Motor neuron (in vitro differentiated cells): ENCODE measurements around the gene TEX101. TPM values are rescaled to one million over a fixed set of nuclear protein-coding genes. Genes with fewer than 3 reads are reported as not detected.
A peak's percentile ranks its signal among the peaks of the same experiment; 100 is the strongest.
"Not testable (repeated sequence)": the region's sequence is repeated elsewhere in the genome, so short reads cannot be mapped to it uniquely, and the experiment has no call there.

Experiments used
- ATAC-seq, 8 experiments: fragments of 200-7000 bp; cut with Tn5 transposase; replicated peaks in 6 of 8; 2 replicates each; pipeline ENCODE4 v1.8.0; 2021; ENCODE audit warnings: mild to moderate bottlenecking in 8 of 8, moderate library complexity in 8 of 8
- H3K27ac ChIP-seq, 2 donors: fragments of 250-450 bp; sonication (Bioruptor Pico); 2 replicates each; pipeline ENCODE4 v1.9.0; 2021; ENCODE audit warnings: antibody characterized with exemption in 2 of 2, mild to moderate bottlenecking in 2 of 2, moderate library complexity in 1 of 2
- H3K4me1 ChIP-seq, 2 donors: fragments of 250-450 bp; sonication (Bioruptor Pico); replicated peaks in 1 of 2; 2 replicates each; pipeline ENCODE4 v1.6.1; 2021; ENCODE audit warnings: antibody characterized with exemption in 2 of 2, mild to moderate bottlenecking in 2 of 2, moderate library complexity in 1 of 2
- H3K4me3 ChIP-seq, 5 donors: fragments of 250-450 bp; sonication (Bioruptor Pico); 2 replicates each; pipeline ENCODE4 v1.9.0; 2021; ENCODE audit warnings: antibody characterized with exemption in 5 of 5, mild to moderate bottlenecking in 5 of 5, moderate library complexity in 4 of 5
- WGBS, 10 experiments: fragments of 450-650 bp; shearing (Covaris generic); methylation state at CpG; one replicate each; pipeline ENCODE4 v1.0.0; 2022; 5-methylcytosine and 5-hydroxymethylcytosine counted together
- in situ Hi-C, 9 experiments: fragments of 400-800 bp; cut with MboI; loops; one replicate each; pipeline ENCODE4 v1.15.0; 2021; ENCODE audit warnings: low sequenced_read_pairs in 9 of 9, low pct_unique_long_range_greater_than_20kb in 2 of 9; ENCODE audit not compliant: unreplicated experiment in 9 of 9
- total RNA-seq, 8 experiments: library from RNA; unstranded; fragments of 300-600 nt; gene quantifications; 2 replicates each; pipeline versions ENCODE4 v1.2.3 to v1.2.4, GENCODE V29; 2022

Gene TEX101, protein sequence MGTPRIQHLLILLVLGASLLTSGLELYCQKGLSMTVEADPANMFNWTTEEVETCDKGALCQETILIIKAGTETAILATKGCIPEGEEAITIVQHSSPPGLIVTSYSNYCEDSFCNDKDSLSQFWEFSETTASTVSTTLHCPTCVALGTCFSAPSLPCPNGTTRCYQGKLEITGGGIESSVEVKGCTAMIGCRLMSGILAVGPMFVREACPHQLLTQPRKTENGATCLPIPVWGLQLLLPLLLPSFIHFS
- total RNA-seq = not detected

DNA sequence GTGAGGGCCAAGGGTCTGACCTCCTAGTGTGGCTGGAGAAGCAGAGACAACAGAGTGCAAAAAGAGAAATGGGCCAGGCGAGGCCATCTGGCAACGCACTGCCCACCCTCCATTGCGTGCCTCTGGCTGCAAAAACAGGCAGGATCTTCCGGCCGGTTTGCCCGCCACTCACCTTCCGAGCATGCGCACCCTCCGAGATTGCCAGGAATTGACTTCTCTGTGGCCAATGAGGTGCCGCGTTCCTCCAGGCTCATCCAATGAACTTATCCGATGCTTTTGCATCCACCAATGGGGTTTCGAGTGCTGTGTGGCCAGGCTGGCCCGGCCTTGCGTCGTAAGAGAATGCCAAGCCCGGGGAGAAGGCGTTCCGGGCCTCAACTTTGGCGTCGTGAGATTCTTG, at the start of gene TEX101:
Gene TEX101 (plus strand): TSS at position 337 of the 400 bp plus-strand sequence. CDS start 1,030 bp downstream, outside the sequence.
- no peak within 1 kb of the TSS for H3K4me3 ChIP-seq
- WGBS, 10 experiments = 75 to 93% (median 82%) methylated on average over 2 to 16 of the region's 21 CpGs; no CpG with 5 or more reads in 5 of the 10 experiments
- in situ Hi-C loops = loop anchor here in 1 of 9 experiments (25.0 kb wide), 1 partner anchor 177 kb away; no protein-coding TSS in a partner anchor
- no peak for ATAC-seq
- no peak within 1 kb of the TSS for H3K27ac ChIP-seq
- H3K4me1 ChIP-seq = no peaks in the 10 kb centered on the region

DNA sequence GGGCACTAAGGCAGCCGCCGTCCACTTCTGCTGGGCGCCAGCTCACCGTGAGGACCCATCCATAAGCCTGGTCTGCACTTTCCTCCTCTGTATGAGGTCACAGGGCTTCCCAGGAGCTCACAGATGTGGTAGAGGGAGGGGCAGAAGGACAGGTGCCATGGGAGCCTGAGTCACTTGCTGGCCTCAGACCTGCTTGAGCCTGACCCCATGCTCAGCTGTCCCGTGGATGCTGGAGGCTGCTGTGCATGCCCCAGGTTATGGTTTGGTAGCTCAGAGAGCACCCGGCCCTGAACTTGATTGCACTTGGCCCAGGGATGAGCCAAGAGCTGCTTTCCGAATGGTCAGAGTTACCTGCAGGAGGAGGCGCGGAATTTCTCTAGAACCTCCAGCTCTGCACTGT, 49.0 kb upstream of the TEX101 start:
- ATAC-seq, in situ Hi-C loops: not testable (repeated sequence)

DNA sequence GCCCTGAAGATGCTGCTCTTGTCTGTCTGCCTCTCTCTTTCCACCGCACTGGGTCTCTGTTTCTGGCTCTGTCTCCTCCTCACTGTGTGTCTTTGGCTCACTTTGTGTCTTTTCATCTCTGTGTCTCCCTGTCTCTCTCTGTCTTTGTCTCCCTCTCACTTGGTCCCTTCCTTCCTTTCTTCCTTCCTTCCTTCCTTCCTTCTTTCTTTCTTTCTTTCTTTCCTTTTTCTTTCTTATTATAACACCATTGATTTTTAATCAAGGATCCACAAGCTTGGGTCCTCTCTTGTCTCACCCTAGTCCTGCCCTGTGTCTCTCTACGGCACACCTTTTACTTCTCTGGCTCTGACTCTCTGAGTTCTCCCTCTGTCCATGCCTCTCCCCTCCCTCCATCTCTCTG, 46.9 kb upstream of the TEX101 start:
- in situ Hi-C loops = no loop called here
- no peak for ATAC-seq
- Histone ChIP-seq H3K27ac (no peak overlapping the region), H3K4me3 (no peak overlapping the region), H3K4me1 (no peaks in the 10 kb centered on the region)
- WGBS, 10 experiments = 11 to 93% (median 50%) methylated on average over 1 to 2 of the region's 2 CpGs; no CpG with 5 or more reads in 1 of the 10 experiments

More for the DNA sequence above, 49.0 kb upstream of the TEX101 start:
- H3K27ac ChIP-seq, H3K4me3 ChIP-seq, H3K4me1 ChIP-seq: not testable (repeated sequence)
- 62 to 83% (median 65%) methylated on average over 1 to 4 of the region's 9 CpGs; no CpG with 5 or more reads in 6 of the 10 experiments for WGBS, 10 experiments

DNA sequence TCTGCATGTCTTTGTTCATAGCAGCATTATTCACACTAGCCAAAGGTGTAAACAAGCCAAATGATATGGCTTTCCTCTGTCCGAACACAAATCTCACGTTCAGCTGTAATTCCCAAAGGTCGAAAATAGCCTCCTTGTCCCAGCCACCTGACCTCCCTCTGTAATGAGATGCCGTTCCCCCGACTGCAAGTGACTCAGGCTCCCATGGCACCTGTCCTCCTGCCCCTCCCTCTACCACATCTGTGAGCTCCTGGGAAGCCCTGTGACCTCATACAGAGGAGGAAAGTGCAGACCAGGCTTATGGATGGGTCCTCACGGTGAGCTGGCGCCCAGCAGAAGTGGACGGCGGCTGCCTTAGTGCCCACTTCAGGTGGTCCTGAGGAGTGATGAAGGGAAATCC, 45.8 kb upstream of the TEX101 start:
- ATAC-seq = not testable (repeated sequence)

DNA sequence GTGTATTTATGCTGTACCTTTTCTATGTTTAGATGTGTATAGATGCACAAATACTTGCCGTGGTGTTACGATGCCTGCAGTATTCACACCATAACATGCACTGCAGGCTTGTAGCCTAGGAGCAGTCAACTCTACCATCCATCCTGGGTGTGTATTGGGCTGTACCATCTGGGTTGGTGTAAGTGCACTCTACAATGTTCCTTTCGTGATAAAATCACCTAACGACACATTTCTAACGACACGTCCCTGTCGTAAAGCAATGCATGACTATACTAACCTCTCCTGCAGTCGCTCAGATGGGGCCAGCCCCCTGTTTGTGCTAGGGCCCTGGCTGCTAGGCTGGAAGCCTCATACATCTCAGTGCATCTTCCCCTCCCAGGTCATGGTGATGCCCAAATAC, 42.8 kb upstream of the TEX101 start:
- in situ Hi-C loops = no loop called here
- 50 to 83% (median 73%) methylated on average over 2 to 7 of the region's 8 CpGs; no CpG with 5 or more reads in 4 of the 10 experiments for WGBS, 10 experiments
- Histone ChIP-seq H3K27ac (no peak overlapping the region), H3K4me3 (no peak overlapping the region), H3K4me1 (no peaks in the 10 kb centered on the region)
- ATAC-seq = no peak

More for the DNA sequence above, 45.8 kb upstream of the TEX101 start:
- H3K4me3 ChIP-seq, H3K4me1 ChIP-seq, in situ Hi-C loops, H3K27ac ChIP-seq: not testable (repeated sequence)
- 40 to 53% methylated on average over 1 to 2 of the region's 9 CpGs; no CpG with 5 or more reads in 8 of the 10 experiments for WGBS, 10 experiments

DNA sequence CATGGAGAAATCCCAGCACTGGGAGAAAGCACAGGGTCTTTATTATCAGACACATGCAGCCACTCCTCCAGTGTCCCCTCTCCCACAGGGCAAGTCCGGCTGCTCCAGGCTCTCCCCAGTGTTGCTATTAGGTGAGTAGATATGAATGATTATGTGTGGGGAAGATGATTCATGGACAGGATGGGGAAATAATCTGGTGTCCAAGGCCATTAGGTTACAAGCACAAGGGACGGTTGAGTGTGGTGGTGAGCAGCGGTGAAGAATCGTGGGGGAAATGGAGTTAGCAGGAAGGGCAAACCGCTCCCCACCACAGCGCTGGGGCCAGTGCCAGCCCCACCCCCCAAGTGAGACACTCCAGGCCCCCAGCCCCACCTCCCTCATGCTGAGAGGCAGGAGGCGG, 42.2 kb upstream of the TEX101 start:
- in situ Hi-C loops = no loop called here
- 60 to 94% (median 90%) methylated on average over 1 to 3 of the region's 7 CpGs; no CpG with 5 or more reads in 7 of the 10 experiments for WGBS, 10 experiments
- no peak for ATAC-seq
- Histone ChIP-seq H3K4me3 (no peak overlapping the region), H3K4me1 (no peaks in the 10 kb centered on the region), H3K27ac (no peak overlapping the region)

DNA sequence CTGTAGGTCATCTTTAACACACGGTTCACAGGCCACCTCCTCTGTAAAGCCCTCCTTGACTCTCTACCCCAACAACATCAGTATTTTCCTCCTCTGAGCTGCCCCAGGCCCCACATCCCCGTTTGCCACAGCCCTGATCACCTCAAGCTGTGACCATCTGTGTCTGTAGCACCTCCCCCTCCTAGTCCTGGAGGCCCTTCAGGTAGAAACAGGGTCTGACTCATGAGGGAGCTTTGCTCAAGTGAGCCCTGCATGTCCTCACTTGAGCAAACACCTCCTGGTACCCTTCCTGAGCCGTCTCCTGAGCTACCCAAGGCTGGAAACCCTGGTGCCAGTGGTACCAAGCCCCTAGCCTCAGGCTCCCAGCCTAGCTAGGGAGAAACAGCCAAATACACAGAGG, 37.1 kb upstream of the TEX101 start:
- no CpG with 5 or more reads among the region's 3 CpGs for WGBS, 10 experiments
- in situ Hi-C loops, ATAC-seq, H3K4me3 ChIP-seq, H3K4me1 ChIP-seq, H3K27ac ChIP-seq: not testable (repeated sequence)

DNA sequence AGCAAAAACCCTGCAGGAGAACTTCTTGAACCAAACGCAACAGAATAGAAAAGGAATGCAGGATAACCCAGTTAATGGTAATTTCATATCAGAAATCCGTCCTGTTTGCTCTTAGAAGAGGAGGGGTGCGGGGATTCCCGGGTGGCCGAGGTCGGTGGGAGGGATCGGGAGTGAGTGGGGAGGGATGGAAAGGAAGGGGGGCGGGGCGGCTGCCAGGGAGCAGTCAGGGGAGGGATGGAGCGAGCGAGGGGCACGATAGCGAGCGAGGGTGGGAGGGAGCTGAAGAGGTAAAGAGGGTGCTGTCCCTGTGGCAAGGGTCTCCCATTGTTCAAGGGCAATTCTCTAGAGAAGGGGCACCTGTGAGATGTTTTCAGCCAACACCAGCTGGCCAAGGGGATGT, 34.7 kb upstream of the TEX101 start:
- no CpG with 5 or more reads among the region's 14 CpGs for WGBS, 10 experiments
- no peak overlapping the region for H3K27ac ChIP-seq
- H3K4me3 ChIP-seq = no peak overlapping the region
- in situ Hi-C loops = no loop called here
- no peaks in the 10 kb centered on the region for H3K4me1 ChIP-seq
- ATAC-seq = no peak

DNA sequence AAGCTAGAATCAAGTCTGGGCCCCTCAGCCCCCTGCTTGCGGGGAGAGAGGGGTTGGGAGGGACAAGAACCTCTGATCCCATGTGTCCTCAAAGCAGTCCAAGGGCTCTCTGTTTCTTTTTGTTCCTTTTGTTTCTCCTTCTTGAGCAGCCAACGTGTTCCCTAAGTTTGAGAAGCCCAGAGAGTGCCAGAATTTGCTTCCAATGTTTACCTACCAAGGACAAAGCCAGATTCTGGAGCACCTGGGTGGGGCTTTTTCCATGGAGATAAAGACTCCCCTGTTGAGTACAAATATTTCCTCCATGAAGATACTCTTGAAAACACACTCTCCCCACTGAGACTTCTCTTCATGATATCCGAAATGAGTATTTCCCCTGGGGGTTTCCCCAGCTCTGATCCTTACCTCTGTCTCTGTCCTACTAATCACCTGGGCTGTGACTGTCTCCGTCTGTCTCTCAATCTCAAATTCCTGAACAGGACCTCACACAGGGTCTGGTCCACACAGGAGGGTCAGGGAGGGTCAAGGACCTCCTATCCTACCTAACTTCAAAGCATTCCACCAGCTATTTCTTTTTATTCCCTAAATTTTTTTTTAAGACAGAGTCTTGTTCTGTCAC, 33.8 kb upstream of the TEX101 start:
- WGBS, 10 experiments = 17 to 60% (median 25%) methylated on average over 1 to 4 of the region's 4 CpGs; no CpG with 5 or more reads in 1 of the 10 experiments
- Histone ChIP-seq H3K27ac (no peak overlapping the region), H3K4me1 (no peaks in the 10 kb centered on the region), H3K4me3 (no peak overlapping the region)
- no peak for ATAC-seq
- in situ Hi-C loops = no loop called here

DNA sequence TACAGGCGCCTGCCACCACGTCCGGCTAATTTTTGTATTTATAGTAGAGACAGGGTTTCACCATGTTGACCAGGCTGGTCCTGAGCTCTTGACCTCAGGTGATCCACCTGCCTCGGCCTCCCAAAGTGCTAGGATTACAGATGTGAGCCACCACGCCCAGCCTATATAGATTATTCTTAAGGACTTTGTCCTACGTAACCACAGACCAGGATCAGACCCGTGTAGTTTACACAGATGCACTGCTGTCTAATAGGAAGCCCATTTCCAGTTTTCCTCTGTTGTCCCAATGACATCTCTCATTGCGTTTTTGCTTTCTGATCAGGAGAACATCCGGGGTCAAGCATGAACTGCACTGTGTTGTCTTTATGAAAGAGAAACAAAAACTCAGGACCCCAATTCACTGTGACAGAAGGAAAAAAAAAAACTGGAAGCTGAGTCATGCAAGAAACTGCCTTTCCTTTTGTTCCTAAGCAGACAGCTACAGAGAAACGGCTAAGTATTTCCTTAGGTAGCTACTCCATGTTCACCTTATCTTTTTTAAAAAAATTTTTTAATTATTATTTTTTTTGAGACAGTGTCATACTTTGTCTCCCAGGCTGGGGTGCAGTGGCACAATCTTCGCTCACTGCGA, 32.0 kb upstream of the TEX101 start:
- H3K4me1 ChIP-seq, H3K27ac ChIP-seq, H3K4me3 ChIP-seq, in situ Hi-C loops, ATAC-seq: not testable (repeated sequence)
- WGBS, 10 experiments = 20 to 73% (median 63%) methylated on average over 1 to 4 of the region's 12 CpGs; no CpG with 5 or more reads in 5 of the 10 experiments

DNA sequence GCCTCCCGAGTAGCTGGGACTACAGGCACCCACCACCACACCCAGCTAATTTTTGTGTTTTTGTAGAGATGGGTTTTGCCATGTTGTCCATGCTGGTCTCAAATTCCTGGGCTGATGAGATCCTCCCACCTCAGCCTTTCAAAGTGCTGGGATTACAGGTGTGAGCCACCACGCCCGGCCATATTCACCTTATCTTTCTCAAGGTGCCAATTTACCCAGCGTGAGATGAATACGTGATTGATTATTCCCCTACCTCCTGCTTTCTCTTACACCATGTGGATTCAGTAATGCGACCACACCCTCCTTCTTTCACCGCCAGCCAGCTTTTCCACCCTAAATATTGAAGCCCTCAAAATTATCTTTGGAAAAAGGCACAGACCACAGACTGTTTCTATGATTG, 31.4 kb upstream of the TEX101 start:
- H3K27ac ChIP-seq, in situ Hi-C loops, H3K4me3 ChIP-seq, H3K4me1 ChIP-seq: not testable (repeated sequence)
- WGBS, 10 experiments = 17 to 100% (median 78%) methylated on average over 1 to 3 of the region's 7 CpGs; no CpG with 5 or more reads in 3 of the 10 experiments
- ATAC-seq = peak in 2 of 8 experiments; percentile 20 to 32

DNA sequence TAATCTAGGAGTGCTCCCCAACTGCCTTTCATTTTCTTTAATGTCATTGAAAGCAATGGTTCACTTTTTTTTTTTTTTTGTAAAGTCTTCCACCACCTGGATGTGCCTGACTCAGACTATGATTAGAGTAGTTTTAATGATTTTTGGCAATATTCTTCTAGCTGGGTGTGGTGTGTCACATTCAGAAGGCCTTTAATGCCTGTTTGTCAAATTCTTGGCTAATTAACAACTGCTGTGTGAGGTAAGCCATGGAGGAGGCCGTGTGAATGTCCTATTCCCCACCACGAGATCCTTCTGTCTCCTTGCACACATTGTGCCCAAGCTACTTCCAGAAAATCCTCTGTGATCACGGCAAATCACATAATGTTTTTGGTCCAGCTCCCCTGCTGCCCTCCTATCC, 30.9 kb upstream of the TEX101 start:
- 0 to 72% (median 28%) methylated on average over 1 to 3 of the region's 3 CpGs; no CpG with 5 or more reads in 6 of the 10 experiments for WGBS, 10 experiments
- H3K4me3 ChIP-seq, in situ Hi-C loops: not testable (repeated sequence)

DNA sequence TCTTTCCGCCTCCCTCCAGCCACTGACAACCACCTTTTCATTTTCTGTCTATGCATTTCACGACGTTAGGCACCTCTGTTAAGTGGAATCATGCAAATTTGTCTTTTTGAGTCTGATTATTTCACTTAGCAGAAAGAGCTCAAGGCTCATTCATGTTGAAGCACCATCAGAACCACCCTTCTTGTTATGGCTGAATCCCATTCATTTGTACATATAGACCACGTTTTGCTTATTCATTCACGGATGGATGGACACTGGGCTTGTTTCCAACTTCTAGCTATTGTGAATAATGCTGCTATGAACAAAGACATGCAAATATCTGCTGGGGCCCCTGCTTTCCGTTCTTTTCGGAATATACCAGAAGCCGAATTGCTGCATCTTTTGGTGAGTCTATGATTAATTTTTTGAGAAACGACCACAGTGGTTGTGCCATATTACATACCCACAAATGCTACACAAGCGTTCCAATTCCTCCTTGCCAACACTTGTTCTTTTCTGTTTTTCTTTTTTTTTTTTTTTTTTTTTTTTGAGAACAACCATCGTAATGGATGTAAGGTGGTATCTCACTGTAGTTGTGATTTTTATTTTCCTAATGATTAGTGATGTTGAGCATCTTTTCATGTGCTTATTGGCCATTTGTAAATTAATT, 23.7 kb upstream of the TEX101 start:
- in situ Hi-C loops, H3K27ac ChIP-seq, H3K4me1 ChIP-seq, H3K4me3 ChIP-seq: not testable (repeated sequence)
- ATAC-seq = peak in 4 of 8 experiments; percentile 32 to 86 (median 72)
- WGBS, 10 experiments = 0 to 73% (median 34%) methylated on average over 3 to 9 of the region's 11 CpGs; no CpG with 5 or more reads in 2 of the 10 experiments

More for the DNA sequence above, 30.9 kb upstream of the TEX101 start:
- H3K4me1 ChIP-seq, H3K27ac ChIP-seq: not testable (repeated sequence)
- ATAC-seq = peak in 2 of 8 experiments; percentile 57 to 59
